K562 (cell line): ENCODE results near the gene CDH12. TPM values are rescaled to one million over a fixed set of nuclear protein-coding genes. Genes with fewer than 3 reads are reported as not detected.

Experiments used
- GABPB1 ChIP-seq: sonication (generic); formaldehyde crosslinking; IDR thresholded peaks from 2 replicates; pipeline ENCODE4 v1.8.0; 2022; ENCODE audit warnings: mild to moderate bottlenecking, missing genetic modification reagents
- JUND ChIP-seq, 2 experiments: IDR thresholded peaks; 2 replicates in 1 of 2; 3 replicates in 1 of 2; pipeline ENCODE4 v1.6.1; 2011; ENCODE audit warnings: borderline replicate concordance in 2 of 2, low read depth in 2 of 2, low read length in 2 of 2, improper control_type of control experiment in 1 of 2, missing biosample characterization in 1 of 2, missing genetic modification characterization in 1 of 2, missing genetic modification reagents in 1 of 2
- polyA plus RNA-seq, 8 experiments: library from polyadenylated mRNA; depleted of rRNA in 4 of 8; stranded (reverse) in 5 of 8; unstranded in 3 of 8; fragments of >200 nt; fragmentation: Nextera tagmentation in 2 of 8; fragmentation: Illumina TruSeq in 1 of 8; extraction: Ambion mirVana in 2 of 8; extraction: Trizol in 1 of 8; gene quantifications; 2 replicates each; pipeline versions ENCODE4 v1.2.1 to v1.2.3, GENCODE V29; 2011 to 2014; ENCODE audit warnings: inconsistent platforms in 1 of 8, missing spikeins in 1 of 8
- total RNA-seq, 7 experiments: library from RNA; depleted of rRNA in 6 of 7; stranded (reverse); fragments of >200 nt in 6 of 7; fragmentation: Illumina TruSeq in 2 of 7; extraction: Trizol in 2 of 7; gene quantifications; 2 replicates each; pipeline versions ENCODE4 v1.2.1 to v1.2.3, GENCODE V29; 2011 to 2021; ENCODE audit warnings: low replicate concordance in 1 of 7
- TF ChIP-seq, protein P1 (sequence below): sonication (generic); formaldehyde crosslinking; IDR thresholded peaks from 2 replicates; pipeline ENCODE4 v1.8.0; 2022; ENCODE audit warnings: missing genetic modification reagents, mild to moderate bottlenecking, borderline replicate concordance
- TF ChIP-seq, protein P2 (sequence below): fragments of 250-450 bp; sonication (Bioruptor Pico); IDR thresholded peaks from 2 replicates; pipeline ENCODE4 v1.4.0; 2020; ENCODE audit warnings: borderline replicate concordance
- TF ChIP-seq, protein P3 (sequence below): IDR thresholded peaks from 2 replicates; pipeline ENCODE4 v1.6.1; 2011; ENCODE audit warnings: borderline replicate concordance, low read depth, mild to moderate bottlenecking, moderate library complexity, low read length; ENCODE audit not compliant: insufficient read depth, poor library complexity, severe bottlenecking

The CDH12 gene
- total and polyA plus RNA-seq, 9 of the 15 experiments (the other 6 are each of a cell fraction or from before 2014, with no cell fraction given) = 0.03 to 1.7 (median 0.37) TPM

DNA sequence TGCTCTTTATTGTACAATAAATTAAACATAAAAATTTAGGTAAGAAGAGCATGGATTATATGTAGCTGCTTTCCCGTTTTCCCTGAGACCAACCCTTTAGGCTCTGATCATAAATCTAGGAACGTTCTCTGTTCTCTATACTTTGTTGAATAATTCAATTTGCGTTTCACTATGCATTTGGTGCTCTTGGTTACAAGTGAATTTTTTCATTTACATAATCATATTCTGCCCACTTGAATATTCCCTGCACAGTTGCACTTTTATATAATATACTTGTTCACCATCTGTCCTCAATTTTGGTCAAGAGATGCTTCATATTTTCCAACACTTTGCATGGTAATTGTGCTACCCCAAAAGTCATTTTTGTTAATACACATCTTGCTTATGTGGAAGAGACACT is 741.8 kb downstream of the CDH12 start (continued):
- TF ChIP-seq, protein P1, sequence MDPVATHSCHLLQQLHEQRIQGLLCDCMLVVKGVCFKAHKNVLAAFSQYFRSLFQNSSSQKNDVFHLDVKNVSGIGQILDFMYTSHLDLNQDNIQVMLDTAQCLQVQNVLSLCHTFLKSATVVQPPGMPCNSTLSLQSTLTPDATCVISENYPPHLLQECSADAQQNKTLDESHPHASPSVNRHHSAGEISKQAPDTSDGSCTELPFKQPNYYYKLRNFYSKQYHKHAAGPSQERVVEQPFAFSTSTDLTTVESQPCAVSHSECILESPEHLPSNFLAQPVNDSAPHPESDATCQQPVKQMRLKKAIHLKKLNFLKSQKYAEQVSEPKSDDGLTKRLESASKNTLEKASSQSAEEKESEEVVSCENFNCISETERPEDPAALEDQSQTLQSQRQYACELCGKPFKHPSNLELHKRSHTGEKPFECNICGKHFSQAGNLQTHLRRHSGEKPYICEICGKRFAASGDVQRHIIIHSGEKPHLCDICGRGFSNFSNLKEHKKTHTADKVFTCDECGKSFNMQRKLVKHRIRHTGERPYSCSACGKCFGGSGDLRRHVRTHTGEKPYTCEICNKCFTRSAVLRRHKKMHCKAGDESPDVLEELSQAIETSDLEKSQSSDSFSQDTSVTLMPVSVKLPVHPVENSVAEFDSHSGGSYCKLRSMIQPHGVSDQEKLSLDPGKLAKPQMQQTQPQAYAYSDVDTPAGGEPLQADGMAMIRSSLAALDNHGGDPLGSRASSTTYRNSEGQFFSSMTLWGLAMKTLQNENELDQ (CRISPR knock-in tag) = no peak
- TF ChIP-seq GABPB1 (CRISPR knock-in tag) = no peak
- no peak for TF ChIP-seq JUND (IDR thresholded peaks at IDR 0.05; ENCODE audit: borderline replicate concordance, low read depth, low read length)
- TF ChIP-seq JUND (tag; IDR thresholded peaks at IDR 0.05; ENCODE audit: borderline replicate concordance, low read depth, low read length) = no peak
- TF ChIP-seq, protein P2, sequence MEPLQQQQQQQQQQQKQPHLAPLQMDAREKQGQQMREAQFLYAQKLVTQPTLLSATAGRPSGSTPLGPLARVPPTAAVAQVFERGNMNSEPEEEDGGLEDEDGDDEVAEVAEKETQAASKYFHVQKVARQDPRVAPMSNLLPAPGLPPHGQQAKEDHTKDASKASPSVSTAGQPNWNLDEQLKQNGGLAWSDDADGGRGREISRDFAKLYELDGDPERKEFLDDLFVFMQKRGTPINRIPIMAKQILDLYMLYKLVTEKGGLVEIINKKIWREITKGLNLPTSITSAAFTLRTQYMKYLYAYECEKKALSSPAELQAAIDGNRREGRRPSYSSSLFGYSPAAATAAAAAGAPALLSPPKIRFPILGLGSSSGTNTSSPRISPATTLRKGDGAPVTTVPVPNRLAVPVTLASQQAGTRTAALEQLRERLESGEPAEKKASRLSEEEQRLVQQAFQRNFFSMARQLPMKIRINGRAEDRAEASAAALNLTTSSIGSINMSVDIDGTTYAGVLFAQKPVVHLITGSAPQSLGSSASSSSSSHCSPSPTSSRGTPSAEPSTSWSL (CRISPR knock-in tag) = no peak
- TF ChIP-seq, protein P3, sequence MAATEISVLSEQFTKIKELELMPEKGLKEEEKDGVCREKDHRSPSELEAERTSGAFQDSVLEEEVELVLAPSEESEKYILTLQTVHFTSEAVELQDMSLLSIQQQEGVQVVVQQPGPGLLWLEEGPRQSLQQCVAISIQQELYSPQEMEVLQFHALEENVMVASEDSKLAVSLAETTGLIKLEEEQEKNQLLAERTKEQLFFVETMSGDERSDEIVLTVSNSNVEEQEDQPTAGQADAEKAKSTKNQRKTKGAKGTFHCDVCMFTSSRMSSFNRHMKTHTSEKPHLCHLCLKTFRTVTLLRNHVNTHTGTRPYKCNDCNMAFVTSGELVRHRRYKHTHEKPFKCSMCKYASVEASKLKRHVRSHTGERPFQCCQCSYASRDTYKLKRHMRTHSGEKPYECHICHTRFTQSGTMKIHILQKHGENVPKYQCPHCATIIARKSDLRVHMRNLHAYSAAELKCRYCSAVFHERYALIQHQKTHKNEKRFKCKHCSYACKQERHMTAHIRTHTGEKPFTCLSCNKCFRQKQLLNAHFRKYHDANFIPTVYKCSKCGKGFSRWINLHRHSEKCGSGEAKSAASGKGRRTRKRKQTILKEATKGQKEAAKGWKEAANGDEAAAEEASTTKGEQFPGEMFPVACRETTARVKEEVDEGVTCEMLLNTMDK = no peak
